ENCODE measurements around the gene PTPRA. TPM values are rescaled to one million over a fixed set of nuclear protein-coding genes. Genes with fewer than 3 reads are reported as not detected.

Gene PTPRA
- total and polyA plus RNA-seq, 10 of the 15 experiments (the other 5 are each of a cell fraction or from before 2014, with no cell fraction given), result 3.9 to 62.1 (median 34.6) TPM

DNA sequence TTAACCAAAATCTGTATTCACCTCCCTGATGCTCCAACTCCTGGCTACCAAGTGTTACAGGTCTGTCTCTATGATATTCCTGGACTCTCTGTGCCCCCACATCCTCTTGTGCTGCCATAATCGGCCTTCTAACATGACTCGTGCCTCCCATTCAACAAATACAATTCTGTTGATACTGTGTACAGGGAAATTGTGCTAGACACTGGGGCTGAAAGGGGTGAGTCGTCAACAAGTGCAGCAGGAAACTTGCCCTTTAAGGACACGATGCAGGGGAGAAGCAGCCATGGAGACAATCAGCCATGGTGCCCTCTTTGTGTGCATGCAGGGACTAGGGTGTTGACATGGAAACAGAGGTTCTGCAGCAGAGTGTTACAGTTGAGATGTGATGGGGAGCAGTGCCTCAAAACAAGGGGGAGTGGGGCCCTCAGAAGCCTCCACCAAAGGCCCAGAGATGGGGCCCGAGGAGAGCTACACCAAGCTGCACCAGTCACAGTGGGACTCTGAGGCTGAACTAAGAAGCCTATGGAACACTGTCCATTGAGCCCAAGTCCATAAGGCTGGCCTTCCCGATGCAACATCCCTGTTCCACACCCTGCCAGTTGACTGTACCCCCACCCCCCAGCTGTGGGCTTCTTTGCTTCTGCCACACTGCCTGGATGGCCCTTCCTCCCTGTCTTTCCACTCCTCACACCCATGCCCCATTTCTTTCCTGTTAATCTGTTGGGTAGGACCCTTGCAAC, 35.9 kb upstream of the PTPRA start:
- RAD21 ChIA-PET (ENCODE audit: unreplicated experiment), result no interaction called here
- BruUV-seq (replicated peaks), result no TSS peak
- no peaks in the 10 kb centered on the region for H4K20me1 ChIP-seq (ENCODE audit: control insufficient read depth, insufficient read depth)
- intact Hi-C loops (cut with micrococcal nuclease; ENCODE audit: unreplicated experiment), result no loop called here
- TF ChIP-seq RAD21 (IDR thresholded peaks at IDR 0.05; ENCODE audit: insufficient read depth, low read depth, low read length) (no peak), ZBTB11 (CRISPR knock-in tag; IDR thresholded peaks at IDR 0.05) (no peak), MXI1 (IDR thresholded peaks at IDR 0.05; ENCODE audit: low read depth, low read length) (no peak), BRCA1 (IDR thresholded peaks at IDR 0.05; ENCODE audit: low read depth, low read length) (no peak), NR2F1 (conservative IDR thresholded peaks at IDR 0.05) (no peak), FOXK2 (IDR thresholded peaks at IDR 0.05) (no peak), NFXL1 (IDR thresholded peaks at IDR 0.05; ENCODE audit: borderline replicate concordance) (no peak), POLR2A (IDR thresholded peaks at IDR 0.05; ENCODE audit: low read depth, low read length) (no peak), TCF3 (IDR thresholded peaks at IDR 0.05; ENCODE audit: borderline replicate concordance, insufficient read depth, low read depth, low read length) (no peak), ZBED1 (IDR thresholded peaks at IDR 0.05; ENCODE audit: borderline replicate concordance) (no peak), NRF1 (conservative IDR thresholded peaks at IDR 0.05; ENCODE audit: low read depth, low read length) (no peak)
- TF ChIP-seq, protein P1, sequence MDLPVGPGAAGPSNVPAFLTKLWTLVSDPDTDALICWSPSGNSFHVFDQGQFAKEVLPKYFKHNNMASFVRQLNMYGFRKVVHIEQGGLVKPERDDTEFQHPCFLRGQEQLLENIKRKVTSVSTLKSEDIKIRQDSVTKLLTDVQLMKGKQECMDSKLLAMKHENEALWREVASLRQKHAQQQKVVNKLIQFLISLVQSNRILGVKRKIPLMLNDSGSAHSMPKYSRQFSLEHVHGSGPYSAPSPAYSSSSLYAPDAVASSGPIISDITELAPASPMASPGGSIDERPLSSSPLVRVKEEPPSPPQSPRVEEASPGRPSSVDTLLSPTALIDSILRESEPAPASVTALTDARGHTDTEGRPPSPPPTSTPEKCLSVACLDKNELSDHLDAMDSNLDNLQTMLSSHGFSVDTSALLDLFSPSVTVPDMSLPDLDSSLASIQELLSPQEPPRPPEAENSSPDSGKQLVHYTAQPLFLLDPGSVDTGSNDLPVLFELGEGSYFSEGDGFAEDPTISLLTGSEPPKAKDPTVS (IDR thresholded peaks at IDR 0.05; ENCODE audit: low read depth, low read length), result no peak
- TF ChIP-seq, protein P2, sequence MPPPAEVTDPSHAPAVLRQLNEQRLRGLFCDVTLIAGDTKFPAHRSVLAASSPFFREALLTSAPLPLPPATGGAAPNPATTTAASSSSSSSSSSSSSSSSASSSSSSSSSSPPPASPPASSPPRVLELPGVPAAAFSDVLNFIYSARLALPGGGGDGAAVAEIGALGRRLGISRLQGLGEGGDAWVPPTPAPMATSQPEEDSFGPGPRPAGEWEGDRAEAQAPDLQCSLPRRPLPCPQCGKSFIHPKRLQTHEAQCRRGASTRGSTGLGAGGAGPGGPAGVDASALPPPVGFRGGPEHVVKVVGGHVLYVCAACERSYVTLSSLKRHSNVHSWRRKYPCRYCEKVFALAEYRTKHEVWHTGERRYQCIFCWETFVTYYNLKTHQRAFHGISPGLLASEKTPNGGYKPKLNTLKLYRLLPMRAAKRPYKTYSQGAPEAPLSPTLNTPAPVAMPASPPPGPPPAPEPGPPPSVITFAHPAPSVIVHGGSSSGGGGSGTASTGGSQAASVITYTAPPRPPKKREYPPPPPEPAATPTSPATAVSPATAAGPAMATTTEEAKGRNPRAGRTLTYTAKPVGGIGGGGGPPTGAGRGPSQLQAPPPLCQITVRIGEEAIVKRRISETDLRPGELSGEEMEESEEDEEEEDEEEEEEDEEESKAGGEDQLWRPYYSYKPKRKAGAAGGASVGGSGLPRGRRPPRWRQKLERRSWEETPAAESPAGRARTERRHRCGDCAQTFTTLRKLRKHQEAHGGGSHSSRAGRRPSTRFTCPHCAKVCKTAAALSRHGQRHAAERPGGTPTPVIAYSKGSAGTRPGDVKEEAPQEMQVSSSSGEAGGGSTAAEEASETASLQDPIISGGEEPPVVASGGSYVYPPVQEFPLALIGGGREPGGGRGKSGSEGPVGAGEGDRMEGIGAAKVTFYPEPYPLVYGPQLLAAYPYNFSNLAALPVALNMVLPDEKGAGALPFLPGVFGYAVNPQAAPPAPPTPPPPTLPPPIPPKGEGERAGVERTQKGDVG (CRISPR knock-in tag; IDR thresholded peaks at IDR 0.05), result no peak
- no peak overlapping the region for H2AFZ ChIP-seq (ENCODE audit: control insufficient read depth, low read depth, low read length)
- H3K36me3 ChIP-seq (ENCODE audit: control insufficient read depth in 2 of 2, insufficient read depth in 2 of 2, low read length in 1 of 2), result no peaks in the 10 kb centered on the region
- 94% methylated on average over 6 of the region's 6 CpGs for WGBS (ENCODE audit: insufficient coverage, insufficient replicate concordance, low lambda C conversion rate, missing lambda C conversion rate)
- H3K9me3 ChIP-seq (replicated peaks; ENCODE audit: control insufficient read depth, insufficient read depth, low read length), result no peaks in the 10 kb centered on the region
- H3K27me3 ChIP-seq (replicated peaks in 1 of 2; ENCODE audit: control insufficient read depth in 2 of 2, insufficient read depth in 2 of 2, low read length in 1 of 2), result no peaks in the 10 kb centered on the region
- H3K27ac ChIP-seq (ENCODE audit: control insufficient read depth, insufficient read depth), result no peak overlapping the region
- H3K4me2 ChIP-seq (ENCODE audit: control insufficient read depth, insufficient read depth), result no peak overlapping the region
- no peak overlapping the region for H3K4me3 ChIP-seq
- in situ Hi-C loops (cut with MboI), result no loop called here
- H3K9ac ChIP-seq (ENCODE audit: control insufficient read depth, insufficient read depth, low read length), result no peak overlapping the region
- peaks cover 14% of the 10 kb centered on the region for H3K4me1 ChIP-seq (ENCODE audit: control insufficient read depth, insufficient read depth, low read length)
- no peak for FAIRE-seq
- no peak for ATAC-seq
- POLR2A ChIA-PET, result interaction anchor here (0.6 kb wide), 1 partner anchor 363 kb away, joined by 4 read pairs; no protein-coding TSS in a partner anchor
- DNase-seq (ENCODE audit: low read depth, low spot score), result no peak
- SMC1A ChIA-PET (ENCODE audit: uncharacterized antibody, unreplicated experiment), result interaction anchor here (1.1 kb wide), 1 partner anchor 134 kb away, joined by 3 read pairs; no protein-coding TSS in a partner anchor
- peaks cover 6% of the 10 kb centered on the region; the same call in 1 of the 2 replicates for H3K79me2 ChIP-seq (ENCODE audit: control insufficient read depth, insufficient read depth, low read length)
- CTCF ChIA-PET, result no interaction called here
